ENCODE results near the gene DDX6. TPM values are rescaled to one million over a fixed set of nuclear protein-coding genes. Genes with fewer than 3 reads are reported as not detected.
"Not testable (repeated sequence)": the region's sequence is repeated elsewhere in the genome, so short reads cannot be mapped to it uniquely, and the experiment has no call there.

DDX6 gene
- total RNA-seq, 2 experiments from 2014 or later: 155 to 158 TPM

GRCh38 chr11:118827118-118827517 is 36.2 kb upstream of the DDX6 start:
- H3K4me1 Mint-ChIP-seq (ENCODE audit: low read depth): peaks cover 1% of the 10 kb centered on the region
- no peak overlapping the region for H3K4me3 Mint-ChIP-seq
- no peaks in the 10 kb centered on the region for H3K9me3 Mint-ChIP-seq
- no peaks in the 10 kb centered on the region for H3K36me3 Mint-ChIP-seq (ENCODE audit: low read depth)
- intact Hi-C loops (cut with micrococcal nuclease): no loop called here
- no peaks in the 10 kb centered on the region for H3K27me3 Mint-ChIP-seq
- ChIA-PET CTCF (interaction anchor here (0.8 to 2.1 kb wide), 4 partner anchors 11 to 117 kb away, joined by 3 to 4 read pairs (median 3); no protein-coding TSS in a partner anchor), POLR2A (interaction anchor here (0.8 to 1.0 kb wide), 3 partner anchors 8 to 38 kb away, joined by 3 to 5 read pairs (median 3); no protein-coding TSS in a partner anchor)
- ATAC-seq (no peak), DNase-seq (no peak)
- no peak overlapping the region for H3K27ac Mint-ChIP-seq
- TF ChIP-seq CTCF (IDR thresholded peaks at IDR 0.05): no peak

- H3K36me3 Mint-ChIP-seq (ENCODE audit: low read depth); CTCF ChIA-PET; H3K9me3 Mint-ChIP-seq; H3K27me3 Mint-ChIP-seq; H3K27ac Mint-ChIP-seq; DNase-seq; H3K4me3 Mint-ChIP-seq; intact Hi-C loops (cut with micrococcal nuclease); ATAC-seq: not testable (repeated sequence)
- POLR2A ChIA-PET: interaction anchor here (0.6 kb wide), 2 partner anchors 9 to 32 kb away, joined by 3 read pairs; partner anchors contain the start of gene DDX6
- peaks cover 17% of the 10 kb centered on the region for H3K4me1 Mint-ChIP-seq (ENCODE audit: low read depth)
These were observed 32.1 kb upstream of the DDX6 start for GRCh38 chr11:118822936-118823510.

GRCh38 chr11:118820412-118821357 is 29.7 kb upstream of the DDX6 start:
- ATAC-seq: peak; percentile 86
- DNase-seq: peak; percentile 44
- Mint-ChIP-seq H3K4me3 (no peak overlapping the region), H3K27me3 (no peaks in the 10 kb centered on the region), H3K9me3 (no peaks in the 10 kb centered on the region), H3K27ac (peak overlapping the region; percentile 59), H3K36me3 (ENCODE audit: low read depth) (no peaks in the 10 kb centered on the region), H3K4me1 (ENCODE audit: low read depth) (peaks cover 17% of the 10 kb centered on the region)
- TF ChIP-seq CTCF (IDR thresholded peaks at IDR 0.05): no peak
- ChIA-PET CTCF (interaction anchor here (1.2 to 1.8 kb wide), 2 partner anchors 11 to 30 kb away, joined by 3 to 6 read pairs; partner anchors contain the start of gene DDX6), POLR2A (interaction anchor here (0.6 to 1.0 kb wide), 3 partner anchors 30 to 108 kb away, joined by 3 read pairs; partner anchors contain the start of gene DDX6)
- intact Hi-C loops (cut with micrococcal nuclease): no loop called here

- H3K4me3 Mint-ChIP-seq; intact Hi-C loops (cut with micrococcal nuclease); H3K36me3 Mint-ChIP-seq (ENCODE audit: low read depth); H3K9me3 Mint-ChIP-seq; H3K27me3 Mint-ChIP-seq; ATAC-seq; DNase-seq: not testable (repeated sequence)
- H3K27ac Mint-ChIP-seq: peak overlapping the region; percentile 57
- peaks cover 17% of the 10 kb centered on the region for H3K4me1 Mint-ChIP-seq (ENCODE audit: low read depth)
- POLR2A ChIA-PET: interaction anchor here (0.6 to 1.2 kb wide), 3 partner anchors 18 to 109 kb away, joined by 3 to 4 read pairs (median 3); no protein-coding TSS in a partner anchor
- CTCF ChIA-PET: interaction anchor here (1.8 kb wide), 1 partner anchor 10 kb away, joined by 6 read pairs; no protein-coding TSS in a partner anchor
These were observed 29.0 kb upstream of the DDX6 start for GRCh38 chr11:118820025-118820379.

GRCh38 chr11:118819334-118820024 is 28.5 kb upstream of the DDX6 start:
- ChIA-PET POLR2A (interaction anchor here (1.1 to 1.2 kb wide), 2 partner anchors 8 to 18 kb away, joined by 3 to 4 read pairs; no protein-coding TSS in a partner anchor), CTCF (interaction anchor here (1.8 kb wide), 1 partner anchor 10 kb away, joined by 6 read pairs; no protein-coding TSS in a partner anchor)
- ATAC-seq (no peak), DNase-seq (no peak)
- Mint-ChIP-seq H3K36me3 (ENCODE audit: low read depth) (no peaks in the 10 kb centered on the region), H3K27ac (peak overlapping the region; percentile 57), H3K4me3 (no peak overlapping the region), H3K4me1 (ENCODE audit: low read depth) (peaks cover 17% of the 10 kb centered on the region), H3K27me3 (no peaks in the 10 kb centered on the region), H3K9me3 (no peaks in the 10 kb centered on the region)
- intact Hi-C loops (cut with micrococcal nuclease): no loop called here
- TF ChIP-seq CTCF (IDR thresholded peaks at IDR 0.05): no peak

Data from activated CD8-positive, alpha-beta T cell treated with anti-CD3 and anti-CD28 coated beads for 36 hours (primary cell).